Measurements from ENCODE around the gene PTPN9.
"Not testable (repeated sequence)": the region's sequence is repeated elsewhere in the genome, so short reads cannot be mapped to it uniquely, and the experiment has no call there.

PTPN9 gene

DNA sequence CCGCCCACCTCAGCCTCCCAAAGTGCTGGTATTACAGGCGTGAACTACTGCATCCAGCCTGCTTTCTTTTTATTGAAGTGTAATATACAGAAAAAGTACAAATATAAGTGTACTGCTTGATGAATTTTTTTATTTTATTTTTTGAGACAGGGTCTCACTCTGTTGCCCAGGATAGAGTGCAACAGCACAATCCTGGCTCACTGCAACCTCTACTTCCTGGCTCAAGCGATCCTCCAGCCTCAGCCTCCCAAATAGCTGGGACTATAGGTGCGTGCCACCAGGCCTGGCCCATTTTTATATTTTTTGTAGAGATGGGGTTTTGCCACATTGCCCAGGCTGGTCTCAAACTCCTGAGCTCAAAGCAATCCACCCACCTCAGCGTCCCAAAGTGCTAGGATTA is 3.8 kb upstream of the PTPN9 start:
- DNase-seq (ENCODE audit: low read depth): not testable (repeated sequence)

- DNase-seq (ENCODE audit: low read depth): peak; percentile 4
Observed at GRCh38 chr15:75578173-75578947, 755 bp downstream of the PTPN9 start.

- DNase-seq (ENCODE audit: low read depth): no peak
Observed at GRCh38 chr15:75577401-75578172, 1.5 kb downstream of the PTPN9 start.

- DNase-seq (ENCODE audit: low read depth): no peak
Observed at GRCh38 chr15:75573648-75574384, 5.3 kb downstream of the PTPN9 start.

DNA sequence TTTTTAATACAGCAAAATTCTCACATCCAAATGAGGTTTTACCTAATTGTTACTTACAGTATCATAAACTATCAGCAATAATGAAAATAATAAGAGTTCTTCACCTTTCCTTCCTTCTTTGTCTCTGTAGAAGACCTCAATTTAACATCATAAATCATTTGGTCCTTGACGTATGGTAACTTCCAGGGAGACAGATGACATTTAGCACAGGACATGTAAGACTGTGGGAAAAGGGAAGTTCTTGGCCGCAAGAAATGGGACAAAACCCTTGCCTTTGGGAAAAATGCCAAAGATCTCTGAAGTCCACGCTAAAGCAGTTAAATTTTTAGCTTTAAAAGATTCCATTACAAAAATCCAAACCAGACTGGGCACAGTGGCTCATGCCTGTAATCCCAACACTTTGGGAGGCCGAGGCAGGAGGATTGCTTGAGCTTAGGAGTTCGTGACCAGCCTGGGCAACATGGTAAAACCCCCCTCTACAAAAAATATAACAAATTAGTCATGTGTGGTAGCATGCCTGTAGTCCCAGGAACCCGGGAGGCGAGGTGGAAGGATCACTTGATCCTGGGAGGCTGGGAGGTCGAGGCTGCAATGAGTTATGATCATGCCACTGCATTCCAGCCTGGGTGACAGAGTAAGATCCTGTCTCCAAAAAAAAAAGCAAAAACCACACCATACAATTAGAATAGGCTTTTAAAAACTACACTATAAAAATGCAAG is 8.8 kb downstream of the PTPN9 start:
- no peak for DNase-seq (ENCODE audit: low read depth)

GRCh38 chr15:75565062-75565970 is 13.8 kb downstream of the PTPN9 start:
- DNase-seq (ENCODE audit: low read depth): no peak

DNA sequence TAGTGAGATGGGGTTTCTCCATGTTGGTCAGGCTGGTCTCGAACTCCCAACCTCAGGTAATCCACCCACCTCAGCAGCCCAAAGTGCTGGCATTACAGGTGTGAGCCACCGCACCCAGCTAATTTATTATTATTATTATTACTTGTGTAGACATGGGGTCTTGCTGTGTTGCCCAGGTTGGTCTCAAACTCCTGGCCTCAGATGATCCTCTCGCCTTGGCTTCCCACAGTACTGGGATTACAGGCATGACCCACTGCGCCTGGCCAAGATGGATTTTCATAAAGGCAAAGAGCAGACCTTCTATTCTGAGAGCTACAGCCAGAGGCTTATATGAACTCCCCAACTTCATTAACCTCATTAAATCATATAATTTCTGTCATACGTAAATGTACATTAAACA is 17.2 kb downstream of the PTPN9 start:
- no peak for DNase-seq (ENCODE audit: low read depth)

- not testable (repeated sequence) for DNase-seq (ENCODE audit: low read depth)
Observed at GRCh38 chr15:75559360-75559759, 19.8 kb downstream of the PTPN9 start.

GRCh38 chr15:75558955-75559354 is 20.2 kb downstream of the PTPN9 start:
- DNase-seq (ENCODE audit: low read depth): not testable (repeated sequence)

DNA sequence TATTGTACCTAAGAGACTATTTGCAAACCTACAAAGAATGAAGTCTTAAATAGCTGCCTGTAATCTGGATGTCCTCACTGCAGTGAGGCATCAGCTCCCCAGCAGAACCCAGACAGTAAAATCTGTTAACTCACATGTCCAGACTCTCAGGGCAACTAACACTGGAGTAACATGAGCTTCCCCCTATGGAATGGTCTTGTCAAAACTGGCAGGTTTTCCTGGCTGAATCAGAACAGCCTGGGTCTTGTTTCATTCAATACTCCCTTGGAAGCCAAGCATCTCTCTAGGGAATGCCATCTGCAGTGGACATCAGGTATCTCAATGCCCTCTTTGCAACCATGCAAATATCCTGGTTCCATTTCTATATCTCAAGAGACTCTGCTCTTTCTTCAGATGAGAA is 24.4 kb downstream of the PTPN9 start:
- no peak for DNase-seq (ENCODE audit: low read depth)

DNA sequence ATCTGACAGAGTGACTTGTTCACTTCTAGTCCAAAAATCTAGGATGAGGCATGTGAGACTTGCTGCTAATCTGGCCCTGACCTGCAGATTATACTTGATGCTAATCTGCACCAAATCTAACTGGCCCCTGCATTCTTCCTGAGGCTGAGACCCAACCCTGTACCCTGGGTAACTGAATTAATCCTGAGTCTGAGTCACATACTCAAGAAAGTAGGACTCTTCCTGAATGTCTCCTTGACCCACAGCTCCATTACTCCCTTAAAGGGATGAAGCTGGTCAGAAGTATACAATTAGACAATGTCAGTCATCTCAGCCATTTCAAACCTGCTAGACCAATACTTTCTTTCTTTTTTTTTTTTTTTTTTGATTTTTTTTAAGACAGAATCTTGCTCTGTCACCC is 25.5 kb downstream of the PTPN9 start:
- DNase-seq (ENCODE audit: low read depth): no peak

GRCh38 chr15:75551091-75551490 is 28.0 kb downstream of the PTPN9 start:
- no peak for DNase-seq (ENCODE audit: low read depth)

GRCh38 chr15:75545064-75545463 is 34.1 kb downstream of the PTPN9 start:
- DNase-seq (ENCODE audit: low read depth): no peak

DNA sequence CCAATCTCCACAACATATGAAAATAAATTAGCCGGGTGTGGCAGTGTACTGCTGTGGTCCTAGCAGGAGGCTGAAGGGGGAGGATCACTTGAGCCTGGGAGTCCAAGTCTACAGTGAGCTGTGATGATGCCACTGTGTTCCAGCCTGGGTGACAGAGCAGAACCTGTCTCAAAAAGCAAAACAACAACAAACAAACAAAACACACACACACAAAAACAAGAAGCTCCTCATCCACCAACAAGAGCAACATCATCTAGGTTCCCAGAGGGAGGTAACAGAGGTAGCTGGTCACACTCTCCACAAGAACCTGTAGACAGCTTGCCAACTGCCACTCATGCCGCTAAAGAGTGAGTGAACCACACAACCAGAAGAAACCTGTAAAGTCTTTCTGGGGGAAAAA is 34.8 kb downstream of the PTPN9 start:
- no peak for DNase-seq (ENCODE audit: low read depth)

DNA sequence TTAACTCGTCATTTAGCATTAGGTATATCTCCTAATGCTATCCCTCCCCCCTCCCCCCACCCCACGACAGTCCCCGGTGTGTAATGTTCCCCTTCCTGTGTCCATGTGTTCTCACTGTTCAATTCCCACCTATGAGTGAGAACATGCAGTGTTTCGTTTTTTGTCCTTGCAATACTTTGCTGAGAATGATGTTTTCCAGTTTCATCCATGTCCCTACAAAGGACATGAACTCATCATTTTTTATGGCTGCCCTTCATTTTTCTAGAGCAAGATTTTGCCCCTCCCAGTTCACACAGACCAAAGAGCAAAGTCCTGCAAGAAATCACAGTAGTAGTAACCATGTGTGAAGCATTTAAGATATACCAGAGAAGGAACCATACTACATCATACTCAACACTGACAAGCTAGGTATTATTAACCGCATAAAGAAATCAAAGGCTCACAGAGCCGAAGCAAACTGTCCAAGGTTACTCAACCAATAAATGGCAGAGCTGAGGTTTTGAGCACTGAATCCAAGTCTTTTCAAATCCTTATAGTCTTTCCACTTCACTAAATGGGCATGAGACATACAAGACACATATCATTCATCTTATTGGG is 36.1 kb downstream of the PTPN9 start:
- not testable (repeated sequence) for DNase-seq (ENCODE audit: low read depth)

- DNase-seq (ENCODE audit: low read depth): no peak
Observed at GRCh38 chr15:75542386-75542797, 36.7 kb downstream of the PTPN9 start.

GRCh38 chr15:75538376-75538775 is 40.7 kb downstream of the PTPN9 start:
- DNase-seq (ENCODE audit: low read depth): no peak

GRCh38 chr15:75533945-75534344 is 45.2 kb downstream of the PTPN9 start:
- no peak for DNase-seq (ENCODE audit: low read depth)

DNA sequence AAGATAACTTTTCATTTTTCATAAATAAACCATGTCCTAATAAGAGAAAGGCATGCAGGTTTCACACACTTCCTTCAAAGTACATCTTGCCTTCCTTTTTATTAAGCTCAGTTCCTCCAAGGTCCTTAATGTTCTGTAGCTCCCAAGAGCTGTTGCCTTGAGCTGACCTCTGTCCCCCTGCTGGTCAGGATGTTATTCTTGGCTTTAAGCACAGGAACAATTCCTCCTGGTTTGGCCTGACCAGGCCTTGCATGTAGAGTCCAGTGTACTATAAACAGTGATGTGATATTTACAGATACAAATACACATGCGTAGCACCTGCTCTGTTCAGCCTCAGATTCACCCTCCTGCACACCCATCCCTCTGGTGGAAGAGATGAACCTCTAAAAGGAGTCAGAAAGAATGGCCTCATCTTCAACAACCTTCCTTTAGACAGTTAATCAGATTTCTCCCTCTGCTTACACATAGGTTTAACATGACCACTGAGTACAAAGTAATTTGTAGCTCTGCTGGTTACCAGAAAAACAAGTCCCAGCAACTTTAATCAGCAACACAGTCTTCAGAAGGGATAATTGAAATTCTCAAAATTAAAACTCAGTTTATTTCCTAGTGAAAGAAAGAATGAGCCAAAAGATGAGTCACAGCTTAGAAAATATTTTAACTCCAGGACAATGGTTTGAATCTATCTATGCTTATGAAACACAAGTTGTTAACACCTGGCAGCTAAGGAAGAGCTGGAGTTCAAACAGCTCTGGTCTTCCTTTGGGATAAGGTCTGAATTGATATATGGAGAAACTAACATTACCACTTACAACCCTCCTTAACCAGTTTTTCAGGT is 46.5 kb downstream of the PTPN9 start:
- no peak for DNase-seq (ENCODE audit: low read depth)

- no peak for DNase-seq (ENCODE audit: low read depth)
Observed at GRCh38 chr15:75531041-75531450, 48.1 kb downstream of the PTPN9 start.

All from activated T-cell treated with anti-CD3 and anti-CD28 coated beads for 1 hour (primary cell).